CD14-positive monocyte (primary cell): ENCODE data around the gene IL1RL2. TPM values are rescaled to one million over a fixed set of nuclear protein-coding genes. Genes with fewer than 3 reads are reported as not detected.

ENCODE experiments used
- DNase-seq, 3 donors: peaks; one replicate each; pipeline ENCODE4 v3.0.0-alpha.2; 2011 to 2022
- H2AFZ ChIP-seq: 2 replicates; pipeline ENCODE4 v1.6.0; 2012; ENCODE audit warnings: mild to moderate bottlenecking, low read depth, low read length, inconsistent platforms; ENCODE audit not compliant: insufficient read depth, poor library complexity, severe bottlenecking
- H3K27ac ChIP-seq, 2 donors: 1 replicate in 1 of 2; 2 replicates in 1 of 2; pipeline ENCODE4 v1.5.1; 2012 to 2013; ENCODE audit warnings: low read length in 2 of 2, control low read depth in 1 of 2, inconsistent platforms in 1 of 2, low read depth in 1 of 2, mild to moderate bottlenecking in 1 of 2
- H3K27me3 ChIP-seq, 2 donors: one replicate each; pipeline versions ENCODE4 v1.6.0 to v1.6.1; 2011 to 2013; ENCODE audit warnings: low read length in 2 of 2; ENCODE audit not compliant: control insufficient read depth in 2 of 2, insufficient read depth in 2 of 2
- H3K36me3 ChIP-seq, 2 donors: replicated peaks in 1 of 2; 1 replicate in 1 of 2; 2 replicates in 1 of 2; pipeline versions ENCODE4 v1.5.1 to v1.6.1; 2012 to 2013; ENCODE audit warnings: low read length in 2 of 2, control low read depth in 1 of 2, inconsistent platforms in 1 of 2, mild to moderate bottlenecking in 1 of 2; ENCODE audit not compliant: insufficient read depth in 2 of 2, control insufficient read depth in 1 of 2
- H3K4me1 ChIP-seq, 2 donors: 1 replicate in 1 of 2; 2 replicates in 1 of 2; pipeline versions ENCODE4 v1.5.1 to v1.6.1; 2012 to 2013; ENCODE audit warnings: low read length in 2 of 2, control low read depth in 1 of 2, inconsistent platforms in 1 of 2, mild to moderate bottlenecking in 1 of 2, moderate library complexity in 1 of 2; ENCODE audit not compliant: insufficient read depth in 2 of 2, control insufficient read depth in 1 of 2
- H3K4me2 ChIP-seq: replicated peaks from 2 replicates; pipeline ENCODE3; 2012; ENCODE audit warnings: low read length, moderate library complexity, mild to moderate bottlenecking; ENCODE audit not compliant: poor library complexity, severe bottlenecking; ENCODE audit errors: extremely low read depth
- H3K4me3 ChIP-seq, 3 experiments: fragments of 200-600 bp in 1 of 3; sonication (generic) in 1 of 3; replicated peaks in 1 of 3; 1 replicate in 2 of 3; 2 replicates in 1 of 3; pipeline ENCODE4 v1.5.1; 2011 to 2013; ENCODE audit warnings: low read length in 3 of 3, mild to moderate bottlenecking in 3 of 3, control low read depth in 2 of 3, low read depth in 2 of 3, inconsistent platforms in 1 of 3, moderate library complexity in 1 of 3
- H3K79me2 ChIP-seq: 2 replicates; pipeline ENCODE4 v1.6.0; 2012; ENCODE audit warnings: mild to moderate bottlenecking, control low read depth, inconsistent platforms, low read length, moderate library complexity; ENCODE audit not compliant: insufficient read depth
- H3K9ac ChIP-seq: 2 replicates; pipeline ENCODE4 v1.6.0; 2017; ENCODE audit warnings: low read length, mild to moderate bottlenecking; ENCODE audit not compliant: insufficient read depth, poor library complexity, severe bottlenecking
- H3K9me3 ChIP-seq, 2 donors: replicated peaks in 1 of 2; 1 replicate in 1 of 2; 2 replicates in 1 of 2; pipeline versions ENCODE4 v1.5.1 to v1.6.1; 2012 to 2013; ENCODE audit warnings: low read length in 2 of 2, control low read depth in 1 of 2; ENCODE audit not compliant: control insufficient read depth in 1 of 2, insufficient read depth in 1 of 2
- H4K20me1 ChIP-seq: 2 replicates; pipeline ENCODE4 v1.6.0; 2012; ENCODE audit warnings: mild to moderate bottlenecking, low read length, control low read depth, moderate library complexity; ENCODE audit not compliant: insufficient read depth
- H3K27ac Mint-ChIP-seq, 7 donors: one replicate each; pipeline ENCODE4 v1.8.0; 2020; ENCODE audit warnings: mild to moderate bottlenecking in 7 of 7, mixed read lengths in 7 of 7, moderate library complexity in 6 of 7, inconsistent platforms in 2 of 7
- H3K27me3 Mint-ChIP-seq, 3 donors: one replicate each; pipeline ENCODE4 v1.8.0; 2021 to 2022; ENCODE audit warnings: low read depth in 3 of 3, mild to moderate bottlenecking in 3 of 3, mixed read lengths in 3 of 3, moderate library complexity in 3 of 3, inconsistent platforms in 1 of 3
- H3K36me3 Mint-ChIP-seq, 2 donors: one replicate each; pipeline ENCODE4 v1.8.0; 2020; ENCODE audit warnings: mixed read lengths in 2 of 2, inconsistent platforms in 1 of 2, mild to moderate bottlenecking in 1 of 2
- H3K4me1 Mint-ChIP-seq: one replicate; pipeline ENCODE4 v1.8.0; 2020; ENCODE audit warnings: mild to moderate bottlenecking, mixed read lengths
- H3K4me3 Mint-ChIP-seq, 2 donors: one replicate each; pipeline ENCODE4 v1.8.0; 2020; ENCODE audit warnings: mild to moderate bottlenecking in 2 of 2, mixed read lengths in 2 of 2, moderate library complexity in 1 of 2
- H3K9me3 Mint-ChIP-seq, 7 donors: one replicate each; pipeline ENCODE4 v1.8.0; 2020 to 2022; ENCODE audit warnings: mixed read lengths in 7 of 7, mild to moderate bottlenecking in 6 of 7, moderate library complexity in 6 of 7, inconsistent platforms in 2 of 7
- CTCF ChIP-seq: fragments of 200-600 bp; IDR thresholded peaks from one replicate; pipeline ENCODE4 v1.8.0; 2022; ENCODE audit warnings: antibody characterized with exemption, mild to moderate bottlenecking
- WGBS: methylation state at CpG from one replicate; pipeline ENCODE4 v1.1.5; 2013; ENCODE audit warnings: missing lambda C conversion rate; ENCODE audit not compliant: insufficient coverage; 5-methylcytosine and 5-hydroxymethylcytosine counted together
- intact Hi-C, 2 donors: fragments of 100-400 bp; cut with micrococcal nuclease; formaldehyde crosslinking; loops; one replicate each; pipeline versions ENCODE4 v1.15.0 to v1.15.1; 2023
- polyA plus RNA-seq, 3 donors: library from polyadenylated mRNA; depleted of rRNA in 1 of 3; unstranded in 2 of 3; stranded (reverse) in 1 of 3; fragments of 300-500 nt in 2 of 3; fragments of >200 nt in 1 of 3; fragmentation: Illumina TruSeq in 2 of 3; gene quantifications; 1 replicate in 2 of 3; 2 replicates in 1 of 3; pipeline ENCODE4 v1.2.3, GENCODE V29; 2012 to 2021

Gene IL1RL2
- polyA plus RNA-seq, 3 donors: 0.07 to 1.5 TPM; not detected in 1

GRCh38 chr2:102200539-102200938 is 13.7 kb downstream of the IL1RL2 start:
- Mint-ChIP-seq H3K4me3 (no peak overlapping the region), H3K36me3 (no peaks in the 10 kb centered on the region), H3K9me3 (peaks cover 2 to 8% (median 4%) of the 10 kb centered on the region in 7 donors), H3K27me3 (peaks cover 4 to 10% (median 7%) of the 10 kb centered on the region in 3 donors), H3K4me1 (no peaks in the 10 kb centered on the region), H3K27ac (no peak overlapping the region)
- Histone ChIP-seq H3K9me3 (no peaks in the 10 kb centered on the region), H3K27me3 (no peaks in the 10 kb centered on the region), H3K9ac (no peak overlapping the region), H4K20me1 (no peaks in the 10 kb centered on the region), H3K79me2 (no peaks in the 10 kb centered on the region), H2AFZ (no peak overlapping the region), H3K4me3 (no peak overlapping the region), H3K4me2 (no peak overlapping the region), H3K27ac (no peak overlapping the region), H3K4me1 (no peaks in the 10 kb centered on the region), H3K36me3 (no peaks in the 10 kb centered on the region)
- intact Hi-C loops: no loop called here
- WGBS: no CpG with 5 or more reads among the region's 1 CpG
- TF ChIP-seq CTCF: no peak
- DNase-seq: no peak

GRCh38 chr2:102204638-102205037 is 17.8 kb downstream of the IL1RL2 start:
- DNase-seq: no peak
- H3K27ac ChIP-seq: no peak overlapping the region
- no peaks in the 10 kb centered on the region for H3K36me3 ChIP-seq
- no peaks in the 10 kb centered on the region for H3K4me1 ChIP-seq
- Mint-ChIP-seq H3K9me3 (peaks cover 2 to 8% (median 4%) of the 10 kb centered on the region in 7 donors), H3K4me1 (no peaks in the 10 kb centered on the region), H3K36me3 (no peaks in the 10 kb centered on the region), H3K27ac (no peak overlapping the region), H3K27me3 (peaks cover 1 to 6% (median 3%) of the 10 kb centered on the region in 3 donors), H3K4me3 (no peak overlapping the region)
- no peaks in the 10 kb centered on the region for H3K27me3 ChIP-seq
- H3K9me3 ChIP-seq: no peaks in the 10 kb centered on the region
- H3K4me2 ChIP-seq: no peak overlapping the region
- H2AFZ ChIP-seq: no peak overlapping the region
- no peak overlapping the region for H3K9ac ChIP-seq
- intact Hi-C loops: no loop called here
- no peak overlapping the region for H3K4me3 ChIP-seq
- no peaks in the 10 kb centered on the region for H3K79me2 ChIP-seq
- no peaks in the 10 kb centered on the region for H4K20me1 ChIP-seq
- TF ChIP-seq CTCF: no peak
